HG02798 (cell line): ENCODE results near the gene IL1RAPL1.

Source experiments
- ATAC-seq: cut with Tn5 transposase; IDR thresholded peaks from one replicate; pipeline ENCODE4 v1.9.1; 2021; ENCODE audit warnings: mild to moderate bottlenecking; ENCODE audit not compliant: unreplicated experiment, poor library complexity

Gene IL1RAPL1

GRCh38 chrX:29671421-29671820 is 1084.2 kb downstream of the IL1RAPL1 start:
- no peak for ATAC-seq

GRCh38 chrX:29687687-29688086 is 1100.4 kb downstream of the IL1RAPL1 start:
- ATAC-seq: no peak

- no peak for ATAC-seq
These were observed 1102.8 kb downstream of the IL1RAPL1 start for GRCh38 chrX:29690061-29690460.

GRCh38 chrX:29691044-29691443 is 1103.8 kb downstream of the IL1RAPL1 start:
- ATAC-seq: no peak

GRCh38 chrX:29693912-29694311 is 1106.7 kb downstream of the IL1RAPL1 start:
- ATAC-seq: no peak

GRCh38 chrX:29699239-29699638 is 1112.0 kb downstream of the IL1RAPL1 start:
- no peak for ATAC-seq

GRCh38 chrX:29707088-29707487 is 1119.8 kb downstream of the IL1RAPL1 start:
- no peak for ATAC-seq

GRCh38 chrX:29721152-29721551 is 1133.9 kb downstream of the IL1RAPL1 start:
- ATAC-seq: no peak

GRCh38 chrX:29724316-29724715 is 1137.1 kb downstream of the IL1RAPL1 start:
- no peak for ATAC-seq

GRCh38 chrX:29726811-29727210 is 1139.6 kb downstream of the IL1RAPL1 start:
- ATAC-seq: no peak

- no peak for ATAC-seq
These were observed 1141.4 kb downstream of the IL1RAPL1 start for GRCh38 chrX:29728639-29729038.

- ATAC-seq: no peak
These were observed 1157.7 kb downstream of the IL1RAPL1 start for GRCh38 chrX:29744966-29745365.

GRCh38 chrX:29746326-29746725 is 1159.1 kb downstream of the IL1RAPL1 start:
- ATAC-seq: no peak

GRCh38 chrX:29762006-29762405 is 1174.8 kb downstream of the IL1RAPL1 start:
- ATAC-seq: no peak

- ATAC-seq: no peak
These were observed 1188.6 kb downstream of the IL1RAPL1 start for GRCh38 chrX:29775890-29776289.

- no peak for ATAC-seq
These were observed 1200.4 kb downstream of the IL1RAPL1 start for GRCh38 chrX:29787656-29788055.

- ATAC-seq: no peak
These were observed 1201.9 kb downstream of the IL1RAPL1 start for GRCh38 chrX:29788991-29789699.

- no peak for ATAC-seq
These were observed 1205.1 kb downstream of the IL1RAPL1 start for GRCh38 chrX:29792335-29792734.

- ATAC-seq: no peak
These were observed 1209.9 kb downstream of the IL1RAPL1 start for GRCh38 chrX:29797156-29797555.

- ATAC-seq: no peak
These were observed 1211.2 kb downstream of the IL1RAPL1 start for GRCh38 chrX:29798469-29798868.

GRCh38 chrX:29813174-29813573 is 1225.9 kb downstream of the IL1RAPL1 start:
- no peak for ATAC-seq

GRCh38 chrX:29824176-29824906 is 1237.1 kb downstream of the IL1RAPL1 start:
- ATAC-seq: no peak
